GM23248 (cell line): Measurements from ENCODE around the gene SLC38A2. TPM values are rescaled to one million over a fixed set of nuclear protein-coding genes. Genes with fewer than 3 reads are reported as not detected.

Experiments
- DNase-seq: peaks from one replicate; pipeline ENCODE4 v3.0.0-alpha.2; 2015
- H2AFZ ChIP-seq: fragments of 200-600 bp; sonication (generic); 2 replicates; pipeline ENCODE4 v1.6.1; 2016; ENCODE audit warnings: antibody characterized with exemption
- H3F3A ChIP-seq: fragments of 200-600 bp; sonication (generic); 2 replicates; pipeline ENCODE4 v1.6.1; 2016; ENCODE audit warnings: mild to moderate bottlenecking, antibody characterized with exemption, mixed run types; ENCODE audit not compliant: insufficient read depth
- H3K27ac ChIP-seq: fragments of 200-600 bp; sonication (generic); 2 replicates; pipeline ENCODE4 v1.5.1; 2016; ENCODE audit warnings: mild to moderate bottlenecking
- H3K27me3 ChIP-seq: fragments of 200-600 bp; sonication (generic); replicated peaks from 2 replicates; pipeline ENCODE4 v1.6.1; 2016; ENCODE audit warnings: mild to moderate bottlenecking; ENCODE audit not compliant: insufficient read depth
- H3K36me3 ChIP-seq: fragments of 200-600 bp; sonication (generic); 2 replicates; pipeline ENCODE4 v1.6.1; 2016; ENCODE audit warnings: low read depth, mild to moderate bottlenecking
- H3K4me1 ChIP-seq: fragments of 200-600 bp; sonication (generic); 2 replicates; pipeline ENCODE4 v1.6.1; 2016; ENCODE audit warnings: mild to moderate bottlenecking; ENCODE audit not compliant: insufficient read depth
- H3K4me2 ChIP-seq: fragments of 200-600 bp; sonication (generic); one replicate; pipeline ENCODE4 v1.6.1; 2016; ENCODE audit warnings: mild to moderate bottlenecking; ENCODE audit not compliant: unreplicated experiment
- H3K4me3 ChIP-seq: fragments of 200-600 bp; sonication (generic); 2 replicates; pipeline ENCODE4 v1.5.1; 2016; ENCODE audit warnings: mild to moderate bottlenecking
- H3K79me2 ChIP-seq: fragments of 200-600 bp; sonication (generic); 2 replicates; pipeline ENCODE4 v1.6.1; 2016; ENCODE audit warnings: mild to moderate bottlenecking; ENCODE audit not compliant: insufficient read depth
- H3K9ac ChIP-seq: fragments of 200-600 bp; sonication (generic); 2 replicates; pipeline ENCODE4 v1.6.1; 2016; ENCODE audit warnings: mild to moderate bottlenecking
- H3K9me2 ChIP-seq: fragments of 200-600 bp; sonication (generic); 2 replicates; pipeline ENCODE4 v1.6.1; 2016; ENCODE audit warnings: mixed run types, mild to moderate bottlenecking, moderate library complexity; ENCODE audit not compliant: insufficient read depth
- H3K9me3 ChIP-seq: fragments of 200-600 bp; sonication (generic); one replicate; pipeline ENCODE4 v1.6.1; 2017; ENCODE audit warnings: low read depth
- H4K20me1 ChIP-seq: fragments of 200-600 bp; sonication (generic); 2 replicates; pipeline ENCODE4 v1.6.0; 2016; ENCODE audit not compliant: insufficient read depth
- EZH2 ChIP-seq: fragments of 200-600 bp; sonication (generic); IDR thresholded peaks from 2 replicates; pipeline ENCODE4 v1.6.1; 2018; ENCODE audit warnings: antibody characterized with exemption, mild to moderate bottlenecking; ENCODE audit not compliant: insufficient read depth, poor library complexity, severe bottlenecking
- EZH2phosphoT487 ChIP-seq: fragments of 200-600 bp; sonication (generic); IDR thresholded peaks from 2 replicates; pipeline ENCODE4 v1.6.1; 2018; ENCODE audit warnings: antibody characterized with exemption, moderate library complexity, mild to moderate bottlenecking, low read depth; ENCODE audit not compliant: insufficient read depth
- WGBS, 2 experiments: methylation state at CpG; one replicate each; pipeline ENCODE4 v1.1.6; 2015 to 2017; ENCODE audit warnings: low lambda C conversion rate in 2 of 2, low coverage in 1 of 2; ENCODE audit errors: missing lambda C conversion rate in 2 of 2; 5-methylcytosine and 5-hydroxymethylcytosine counted together
- in situ Hi-C: fragments of 300-500 bp; cut with MboI; formaldehyde crosslinking; loops from 2 replicates; pipeline ENCODE4 v1.15.0; 2020
- polyA plus RNA-seq: library from polyadenylated mRNA; unstranded; fragments of >200 nt; fragmentation: Nextera tagmentation; extraction: Ambion mirVana; gene quantifications from 2 replicates; pipeline ENCODE4 v1.2.1, GENCODE V29; 2016
- total RNA-seq: library from RNA; depleted of rRNA; stranded (reverse); fragments of >200 nt; shearing (Covaris generic); gene quantifications from 2 replicates; pipeline ENCODE4 v1.2.3, GENCODE V29; 2014; rRNA removed

The SLC38A2 gene
- total RNA-seq (1,383 and 1,539 TPM in 2 replicates), polyA plus RNA-seq (649 and 683 TPM in 2 replicates)

- no peaks in the 10 kb centered on the region for H3K9me3 ChIP-seq
- no peaks in the 10 kb centered on the region for H3K27me3 ChIP-seq
- H2AFZ ChIP-seq: peak within 1 kb of the TSS; percentile 79
- peaks cover 33% of the 10 kb centered on the region; the same call in 1 of the 2 replicates for H4K20me1 ChIP-seq
- H3K9me2 ChIP-seq: no peaks in the 10 kb centered on the region
- peak within 1 kb of the TSS; percentile 99 for H3K4me3 ChIP-seq
- peaks cover 90% of the 10 kb centered on the region for H3K79me2 ChIP-seq
- peaks cover 49% of the 10 kb centered on the region for H3F3A ChIP-seq
- 0 to 1% methylated on average over 36 to 47 of the region's 48 CpGs for WGBS, 2 experiments
- in situ Hi-C loops: loop anchor here (25.0 kb wide), 1 partner anchor 565 kb away; no protein-coding TSS in a partner anchor
- peak; percentile 99 for DNase-seq
- peak within 1 kb of the TSS; percentile 98 for H3K9ac ChIP-seq
- peak within 1 kb of the TSS; percentile 83 for H3K4me2 ChIP-seq
- peaks cover 16% of the 10 kb centered on the region for H3K4me1 ChIP-seq
- H3K27ac ChIP-seq: peak within 1 kb of the TSS; percentile 96
- TF ChIP-seq EZH2phosphoT487 (no peak), EZH2 (no peak)
- peaks cover 34% of the 10 kb centered on the region for H3K36me3 ChIP-seq
Measured at GRCh38 chr12:46372544-46373300, at the start of gene SLC38A2. Gene SLC38A2 (minus strand): TSS chr12:46372773. CDS start chr12:46371293, 1,480 bp downstream.

- no peak for DNase-seq
- H3K27ac ChIP-seq: no peak overlapping the region
- H2AFZ ChIP-seq: no peak overlapping the region
- no peak for TF ChIP-seq EZH2
- TF ChIP-seq EZH2phosphoT487: no peak
- no peaks in the 10 kb centered on the region for H3K36me3 ChIP-seq
- no peak overlapping the region for H3K4me2 ChIP-seq
- H3K9ac ChIP-seq: no peak overlapping the region
- no peaks in the 10 kb centered on the region for H3K9me2 ChIP-seq
- no peak overlapping the region for H3K4me3 ChIP-seq
- in situ Hi-C loops: no loop called here
- H3F3A ChIP-seq: no peaks in the 10 kb centered on the region
- H3K4me1 ChIP-seq: no peaks in the 10 kb centered on the region
- no peaks in the 10 kb centered on the region for H4K20me1 ChIP-seq
- H3K27me3 ChIP-seq: no peaks in the 10 kb centered on the region
- WGBS, 2 experiments: 100% methylated on average over 1 of the region's 1 CpG
- H3K9me3 ChIP-seq: no peaks in the 10 kb centered on the region
- H3K79me2 ChIP-seq: no peaks in the 10 kb centered on the region
Measured at GRCh38 chr12:46419675-46420074, 47.1 kb upstream of the SLC38A2 start.

GRCh38 chr12:46415552-46415951 lies 43.0 kb upstream of the SLC38A2 start:
- Histone ChIP-seq H3K27ac (no peak overlapping the region), H4K20me1 (no peaks in the 10 kb centered on the region), H3K4me3 (no peak overlapping the region), H3K4me1 (peaks cover 5% of the 10 kb centered on the region), H3F3A (no peaks in the 10 kb centered on the region), H3K9me3 (no peaks in the 10 kb centered on the region), H3K4me2 (no peak overlapping the region), H3K9me2 (no peaks in the 10 kb centered on the region), H3K9ac (no peak overlapping the region), H3K79me2 (no peaks in the 10 kb centered on the region), H3K27me3 (no peaks in the 10 kb centered on the region), H3K36me3 (no peaks in the 10 kb centered on the region), H2AFZ (0 out of 2 replicates have a peak overlapping the region, but pooled peaks have one; percentile 5)
- DNase-seq: no peak
- WGBS, 2 experiments: 93 to 96% methylated on average over 4 of the region's 4 CpGs
- in situ Hi-C loops: no loop called here
- TF ChIP-seq EZH2phosphoT487 (no peak), EZH2 (no peak)

- 98 to 100% methylated on average over 1 of the region's 1 CpG for WGBS, 2 experiments
- H3K36me3 ChIP-seq: no peaks in the 10 kb centered on the region
- in situ Hi-C loops: no loop called here
- no peak overlapping the region for H2AFZ ChIP-seq
- H3K4me1 ChIP-seq: peaks cover 12% of the 10 kb centered on the region
- no peaks in the 10 kb centered on the region for H3F3A ChIP-seq
- H3K9me3 ChIP-seq: no peaks in the 10 kb centered on the region
- DNase-seq: no peak
- no peaks in the 10 kb centered on the region for H3K27me3 ChIP-seq
- no peak for TF ChIP-seq EZH2phosphoT487
- H3K79me2 ChIP-seq: no peaks in the 10 kb centered on the region
- no peak overlapping the region for H3K27ac ChIP-seq
- no peaks in the 10 kb centered on the region for H4K20me1 ChIP-seq
- H3K9ac ChIP-seq: no peak overlapping the region
- no peak overlapping the region for H3K4me2 ChIP-seq
- no peaks in the 10 kb centered on the region for H3K9me2 ChIP-seq
- no peak overlapping the region for H3K4me3 ChIP-seq
Measured at GRCh38 chr12:46414591-46415268, 42.2 kb upstream of the SLC38A2 start.
